Uterus (tissue), 2 donors: ENCODE data around the gene CNPY1.

ENCODE experiments used
- CTCF ChIP-seq, 4 experiments: fragments of 200-600 bp in 2 of 4; fragments of 450-650 bp in 2 of 4; sonication (generic) in 2 of 4; IDR thresholded peaks; one replicate each; pipeline ENCODE4 v1.5.1; 2016 to 2019; ENCODE audit warnings: antibody characterized with exemption in 4 of 4, mild to moderate bottlenecking in 2 of 4, moderate library complexity in 1 of 4
- POLR2A ChIP-seq, 2 donors: fragments of 450-650 bp; IDR thresholded peaks; one replicate each; pipeline ENCODE4 v1.6.1; 2016; ENCODE audit warnings: antibody characterized with exemption in 2 of 2, mild to moderate bottlenecking in 1 of 2, moderate library complexity in 1 of 2

- TF ChIP-seq POLR2A (IDR thresholded peaks at IDR 0.05) (no peak), CTCF (IDR thresholded peaks at IDR 0.05) (no peak)
Observed at GRCh38 chr7:155559519-155560108, 13.3 kb upstream of the CNPY1 start.
